ENCODE measurements around the gene RTP1.

DNA sequence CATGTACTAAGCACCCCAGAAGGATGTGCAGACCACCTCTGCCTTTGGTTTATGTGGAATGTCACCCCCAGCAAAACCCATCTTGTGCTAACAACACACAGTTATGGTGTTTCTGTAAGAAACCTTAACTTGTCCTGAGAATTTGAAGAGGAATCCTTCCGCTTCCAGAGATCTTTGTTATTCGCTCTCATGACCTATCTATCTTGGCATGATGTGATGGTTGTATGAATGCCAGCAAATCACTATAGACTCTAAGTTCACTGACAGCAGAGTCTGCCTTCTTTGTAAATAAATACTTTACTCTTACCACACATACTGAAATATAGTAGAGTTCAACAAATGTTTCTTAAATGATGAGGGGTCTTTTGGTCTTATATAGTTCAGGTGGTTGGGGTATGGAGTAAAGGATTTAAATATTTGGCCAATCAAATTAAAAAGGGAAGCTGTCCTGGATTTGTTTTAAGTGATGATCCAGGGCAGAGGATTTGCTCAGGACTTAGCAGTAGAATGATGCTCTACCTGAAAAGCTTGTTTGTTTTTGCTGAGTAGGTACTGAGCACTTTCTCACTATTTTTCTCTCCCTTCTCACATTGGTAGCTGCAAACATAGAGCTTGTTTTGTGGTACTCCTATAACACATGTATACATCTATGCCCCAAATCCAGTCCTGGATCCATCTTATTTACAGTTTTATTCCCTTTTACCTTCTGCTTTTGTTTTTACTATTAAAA lies 27.9 kb upstream of the RTP1 start:
- TF ChIP-seq CTCF (IDR thresholded peaks at IDR 0.05 in 2 of 3, conservative IDR thresholded peaks at IDR 0.05 in 1 of 3; ENCODE audit: borderline replicate concordance in 1 of 3, insufficient read depth in 1 of 3, low read depth in 2 of 3, low read length in 2 of 3) (no peak), JUND (IDR thresholded peaks at IDR 0.05) (no peak), EGR1 (IDR thresholded peaks at IDR 0.05; ENCODE audit: low read depth) (no peak), EZH2phosphoT487 (IDR thresholded peaks at IDR 0.05; ENCODE audit: borderline replicate concordance) (no peak), RAD21 (IDR thresholded peaks at IDR 0.05; ENCODE audit: low read depth) (no peak), EZH2 (IDR thresholded peaks at IDR 0.05) (no peak), POLR2A (IDR thresholded peaks at IDR 0.05; ENCODE audit: borderline replicate concordance, extremely low read depth, insufficient read depth, insufficient read length) (no peak), REST (IDR thresholded peaks at IDR 0.05; ENCODE audit: low read depth) (no peak)
